K562 (cell line): ENCODE measurements around the gene TADA2A. TPM values are rescaled to one million over a fixed set of nuclear protein-coding genes. Genes with fewer than 3 reads are reported as not detected.
A peak's percentile ranks its signal among the peaks of the same experiment; 100 is the strongest.

Source experiments
- ATAC-seq: fragments of 200-7000 bp; cut with Tn5 transposase; 3 replicates; pipeline ENCODE4 v1.9.1; 2020; ENCODE audit warnings: moderate library complexity
- BruUV-seq: library from RNA; stranded (reverse); fragments of 400-500 nt; replicated peaks from 2 replicates; lab custom pipeline; 2021; lab: Mats Ljungman, UMichigan
- CTCF ChIA-PET: fragments of 300-600 bp; formaldehyde crosslinking; extraction: SDS; loops from one replicate; lab custom pipeline; 2021; ENCODE audit warnings: low intra/inter-chr PET ratio; lab: Yijun Ruan, JAX
- POLR2A ChIA-PET: fragments of 300-600, 350-650 bp; sonication (Branson Sonifier 250); formaldehyde crosslinking; extraction: SDS; loops from one replicate; lab custom pipeline; 2021; ENCODE audit warnings: antibody characterized with exemption, inconsistent platforms; lab: Yijun Ruan, JAX
- DNase-seq, 4 experiments: peaks; one replicate each; pipeline versions ENCODE4 v3.0.0 to v3.0.0-alpha.2; 2011 to 2018; ENCODE audit warnings: low spot score in 3 of 4, mixed read lengths in 3 of 4; ENCODE audit errors: extremely low read depth in 1 of 4
- FAIRE-seq: peaks from 2 replicates; lab custom pipeline; 2011; peaks lifted over from hg19 to GRCh38; lab: Jason Lieb, UNC
- H2AFZ ChIP-seq: 2 replicates; pipeline ENCODE4 v1.6.0; 2011; ENCODE audit warnings: low read depth, low read length, control low read depth, inconsistent platforms
- H3K27ac ChIP-seq: fragments of 200-600 bp; 3 replicates; pipeline ENCODE4 v1.8.0; 2011; ENCODE audit warnings: low read depth, mild to moderate bottlenecking, control low read depth, inconsistent platforms, low read length, moderate library complexity, mixed read lengths; ENCODE audit errors: extremely low read depth
- H3K27me3 ChIP-seq, 2 experiments: fragments of 300-600 bp in 1 of 2; 2 replicates in 1 of 2; 3 replicates in 1 of 2; pipeline versions ENCODE4 v1.6.0 to v1.8.0; 2011; ENCODE audit warnings: inconsistent platforms in 2 of 2, low read length in 2 of 2, mild to moderate bottlenecking in 1 of 2, mixed read lengths in 1 of 2, moderate library complexity in 1 of 2; ENCODE audit not compliant: control insufficient read depth in 2 of 2, insufficient read depth in 2 of 2
- H3K36me3 ChIP-seq: fragments of 300-600 bp; 3 replicates; pipeline ENCODE4 v1.8.0; 2011; ENCODE audit warnings: mild to moderate bottlenecking, low read length, inconsistent platforms; ENCODE audit not compliant: control insufficient read depth, insufficient read depth
- H3K4me1 ChIP-seq, 2 experiments: fragments of 200-600 bp in 1 of 2; replicated peaks in 1 of 2; 2 replicates in 1 of 2; 3 replicates in 1 of 2; pipeline versions ENCODE4 v1.5.1 to v1.8.0; 2011; ENCODE audit warnings: inconsistent platforms in 2 of 2, low read length in 2 of 2, mild to moderate bottlenecking in 1 of 2, mixed read lengths in 1 of 2, moderate library complexity in 1 of 2; ENCODE audit not compliant: control insufficient read depth in 2 of 2, insufficient read depth in 2 of 2
- H3K4me2 ChIP-seq: 2 replicates; pipeline ENCODE4 v1.6.1; 2011; ENCODE audit warnings: low read length, control low read depth, inconsistent platforms, mixed read lengths; ENCODE audit not compliant: insufficient read depth
- H3K4me3 ChIP-seq: fragments of 200-600 bp; sonication (generic), shearing (Covaris generic); 2 replicates; pipeline ENCODE4 v1.5.1; 2016; ENCODE audit warnings: control low read depth, inconsistent platforms
- H3K79me2 ChIP-seq: fragments of 200-600 bp; 3 replicates; pipeline ENCODE4 v1.8.0; 2011; ENCODE audit warnings: low read length, inconsistent platforms; ENCODE audit not compliant: control insufficient read depth, insufficient read depth
- H3K9ac ChIP-seq, 2 experiments: 2 replicates each; pipeline versions ENCODE4 v1.6.0 to v1.6.1; 2011; ENCODE audit warnings: low read depth in 2 of 2, low read length in 2 of 2, control low read depth in 1 of 2, inconsistent platforms in 1 of 2, mild to moderate bottlenecking in 1 of 2, mixed read lengths in 1 of 2; ENCODE audit not compliant: insufficient read depth in 1 of 2
- H3K9me1 ChIP-seq: one replicate; pipeline ENCODE4 v1.6.0; 2011; ENCODE audit warnings: inconsistent platforms, mild to moderate bottlenecking, low read length, moderate library complexity; ENCODE audit not compliant: control insufficient read depth, insufficient read depth
- H3K9me3 ChIP-seq: replicated peaks from 2 replicates; pipeline ENCODE4 v1.5.1; 2011; ENCODE audit warnings: low read depth, low read length, inconsistent platforms; ENCODE audit not compliant: control insufficient read depth, insufficient read depth
- H4K20me1 ChIP-seq: replicated peaks from 2 replicates; pipeline ENCODE4 v1.6.1; 2011; ENCODE audit warnings: low read length, inconsistent platforms, mixed read lengths; ENCODE audit not compliant: control insufficient read depth, insufficient read depth
- CREB1 ChIP-seq, 2 experiments: sonication (generic) in 1 of 2; formaldehyde crosslinking in 1 of 2; IDR thresholded peaks; 2 replicates each; pipeline versions ENCODE4 v1.6.1 to v1.8.0; 2012 to 2022; ENCODE audit warnings: inconsistent platforms in 1 of 2, mild to moderate bottlenecking in 1 of 2, missing genetic modification reagents in 1 of 2, moderate library complexity in 1 of 2
- CXXC5 ChIP-seq: fragments of 250-450 bp; sonication (Bioruptor Pico); IDR thresholded peaks from 2 replicates; pipeline ENCODE4 v1.8.0; 2022; ENCODE audit warnings: inconsistent platforms, mild to moderate bottlenecking, moderate library complexity
- GABPA ChIP-seq: fragments of 200-800 bp; sonication (Bioruptor generic); conservative IDR thresholded peaks from 2 replicates; pipeline ENCODE4 v1.6.1; 2016; ENCODE audit warnings: low read depth, missing genetic modification characterization, missing compliant biosample characterization
- NFE2L1 ChIP-seq: fragments of 450-650 bp; IDR thresholded peaks from 2 replicates; pipeline ENCODE4 v1.6.1; 2016; ENCODE audit warnings: missing genetic modification characterization, low read depth, mild to moderate bottlenecking, missing compliant biosample characterization, moderate library complexity, borderline replicate concordance
- SRF ChIP-seq, 2 experiments: fragments of 250-450, 450-650 bp in 1 of 2; sonication (Bioruptor Pico) in 1 of 2; sonication (generic) in 1 of 2; formaldehyde crosslinking; IDR thresholded peaks; 2 replicates each; pipeline versions ENCODE4 v1.5.0 to v1.5.1; 2020 to 2022; ENCODE audit warnings: mild to moderate bottlenecking in 1 of 2, missing genetic modification reagents in 1 of 2
- THRAP3 ChIP-seq: fragments of 450-650 bp; IDR thresholded peaks from 2 replicates; pipeline ENCODE4 v1.6.1; 2016; ENCODE audit warnings: mild to moderate bottlenecking, inconsistent platforms, borderline replicate concordance
- ZBTB17 ChIP-seq: fragments of 450-650 bp; formaldehyde crosslinking; IDR thresholded peaks from 2 replicates; pipeline ENCODE4 v1.4.0; 2020; ENCODE audit warnings: mild to moderate bottlenecking
- ZC3H11A ChIP-seq: IDR thresholded peaks from 2 replicates; pipeline ENCODE4 v1.6.1; 2012; ENCODE audit warnings: low read depth, low read length, improper control_type of control experiment
- ZNF551 ChIP-seq: fragments of 250-450 bp; sonication (Bioruptor Pico); IDR thresholded peaks from 2 replicates; pipeline ENCODE4 v1.5.0; 2021; ENCODE audit warnings: mild to moderate bottlenecking, moderate library complexity
- ZNF644 ChIP-seq: fragments of 200-800 bp; sonication (Bioruptor generic); IDR thresholded peaks from 2 replicates; pipeline ENCODE4 v1.6.1; 2016; ENCODE audit warnings: low read depth, missing genetic modification characterization, missing compliant biosample characterization
- whole genome bisulfite sequencing: fragments of 100-300 bp; shearing (Covaris generic); methylation state at CpG from one replicate; pipeline ENCODE4 v1.1.6; 2016; ENCODE audit warnings: low coverage, mixed read lengths; ENCODE audit not compliant: insufficient coverage; ENCODE audit errors: missing lambda C conversion rate; 5-methylcytosine and 5-hydroxymethylcytosine counted together
- in situ Hi-C: fragments of 300-500 bp; cut with MboI; formaldehyde crosslinking; loops from 4 replicates; pipeline ENCODE4 v1.15.0; 2018; ENCODE audit warnings: inconsistent platforms, mixed read lengths
- intact Hi-C: fragments of 100-400 bp; cut with micrococcal nuclease; formaldehyde crosslinking; loops from 2 replicates; pipeline ENCODE4 v1.14.2; 2022
- polyA plus RNA-seq, 8 experiments: library from polyadenylated mRNA; depleted of rRNA in 4 of 8; stranded (reverse) in 5 of 8; unstranded in 3 of 8; fragments of >200 nt; fragmentation: Nextera tagmentation in 2 of 8; fragmentation: Illumina TruSeq in 1 of 8; extraction: Ambion mirVana in 2 of 8; extraction: Trizol in 1 of 8; gene quantifications; 2 replicates each; pipeline versions ENCODE4 v1.2.1 to v1.2.3, GENCODE V29; 2011 to 2014; ENCODE audit warnings: inconsistent platforms in 1 of 8, missing spikeins in 1 of 8
- total RNA-seq, 7 experiments: library from RNA; depleted of rRNA in 6 of 7; stranded (reverse); fragments of >200 nt in 6 of 7; fragmentation: Illumina TruSeq in 2 of 7; extraction: Trizol in 2 of 7; gene quantifications; 2 replicates each; pipeline versions ENCODE4 v1.2.1 to v1.2.3, GENCODE V29; 2011 to 2021; ENCODE audit warnings: low replicate concordance in 1 of 7
- TF ChIP-seq, protein P1 (sequence below): sonication (generic); formaldehyde crosslinking; IDR thresholded peaks from 2 replicates; pipeline ENCODE4 v1.8.1; 2022; ENCODE audit warnings: missing genetic modification reagents
- TF ChIP-seq, protein P2 (sequence below): sonication (generic); formaldehyde crosslinking; IDR thresholded peaks from 2 replicates; pipeline ENCODE4 v1.8.0; 2022; ENCODE audit warnings: mild to moderate bottlenecking, missing genetic modification reagents

Gene TADA2A
- total and polyA plus RNA-seq, 9 of the 15 experiments (the other 6 are each of a cell fraction or from before 2014, with no cell fraction given): 13.8 to 37.7 (median 25.0) TPM

DNA sequence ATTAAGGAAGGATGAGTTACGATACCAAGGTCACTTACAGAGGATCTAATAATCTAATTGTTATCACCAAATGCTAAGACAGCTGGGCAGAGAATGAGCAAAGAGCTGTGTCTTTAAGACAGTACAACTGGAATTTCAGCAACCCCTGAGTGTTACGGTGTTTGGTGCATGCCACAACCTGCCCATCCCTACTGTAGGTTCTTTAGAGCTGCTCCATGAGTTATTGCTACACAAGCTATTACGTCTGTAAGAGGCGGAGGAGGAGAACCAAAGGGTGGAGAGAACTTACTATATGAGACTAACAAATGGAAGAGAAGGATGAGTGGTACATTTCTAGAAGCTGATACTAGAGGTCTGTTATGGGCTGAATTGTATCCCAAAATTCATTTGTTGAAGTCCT lies 45.1 kb upstream of the TADA2A start:
- no peak overlapping the region for H3K27ac ChIP-seq
- CTCF ChIA-PET: no interaction called here
- H3K4me3 ChIP-seq: no peak overlapping the region
- no peaks in the 10 kb centered on the region for H4K20me1 ChIP-seq
- no TSS peak for BruUV-seq
- in situ Hi-C loops (no loop called here), intact Hi-C loops (loop anchor here (10.0 kb wide), 1 partner anchor 77 kb away; no protein-coding TSS in a partner anchor)
- peak overlapping the region; percentile 34 for H2AFZ ChIP-seq
- peaks cover 14% of the 10 kb centered on the region in 2 experiments for H3K4me1 ChIP-seq
- H3K79me2 ChIP-seq: peaks cover 27% of the 10 kb centered on the region
- H3K9ac ChIP-seq: no peak overlapping the region
- ATAC-seq: no peak
- no peaks in the 10 kb centered on the region for H3K9me3 ChIP-seq
- no peak for FAIRE-seq
- no peak overlapping the region for H3K4me2 ChIP-seq
- 84% methylated on average over 4 of the region's 4 CpGs for WGBS
- POLR2A ChIA-PET: interaction anchor here (0.7 to 1.3 kb wide), 2 partner anchors 12 to 47 kb away, joined by 4 read pairs; no protein-coding TSS in a partner anchor
- TF ChIP-seq ZNF551 (CRISPR knock-in tag) (no peak), ZBTB17 (CRISPR knock-in tag) (no peak), GABPA (tag) (no peak), SRF (CRISPR knock-in tag; IDR thresholded peaks at IDR 0.05) (no peak), ZC3H11A (no peak), CREB1 (IDR thresholded peaks at IDR 0.05) (no peak), CREB1 (CRISPR knock-in tag; IDR thresholded peaks at IDR 0.05) (no peak), THRAP3 (no peak), CXXC5 (CRISPR knock-in tag) (no peak), NFE2L1 (tag) (no peak), ZNF644 (no peak)
- TF ChIP-seq, protein P1, sequence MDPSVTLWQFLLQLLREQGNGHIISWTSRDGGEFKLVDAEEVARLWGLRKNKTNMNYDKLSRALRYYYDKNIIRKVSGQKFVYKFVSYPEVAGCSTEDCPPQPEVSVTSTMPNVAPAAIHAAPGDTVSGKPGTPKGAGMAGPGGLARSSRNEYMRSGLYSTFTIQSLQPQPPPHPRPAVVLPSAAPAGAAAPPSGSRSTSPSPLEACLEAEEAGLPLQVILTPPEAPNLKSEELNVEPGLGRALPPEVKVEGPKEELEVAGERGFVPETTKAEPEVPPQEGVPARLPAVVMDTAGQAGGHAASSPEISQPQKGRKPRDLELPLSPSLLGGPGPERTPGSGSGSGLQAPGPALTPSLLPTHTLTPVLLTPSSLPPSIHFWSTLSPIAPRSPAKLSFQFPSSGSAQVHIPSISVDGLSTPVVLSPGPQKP (CRISPR knock-in tag): no peak
- TF ChIP-seq, protein P2, sequence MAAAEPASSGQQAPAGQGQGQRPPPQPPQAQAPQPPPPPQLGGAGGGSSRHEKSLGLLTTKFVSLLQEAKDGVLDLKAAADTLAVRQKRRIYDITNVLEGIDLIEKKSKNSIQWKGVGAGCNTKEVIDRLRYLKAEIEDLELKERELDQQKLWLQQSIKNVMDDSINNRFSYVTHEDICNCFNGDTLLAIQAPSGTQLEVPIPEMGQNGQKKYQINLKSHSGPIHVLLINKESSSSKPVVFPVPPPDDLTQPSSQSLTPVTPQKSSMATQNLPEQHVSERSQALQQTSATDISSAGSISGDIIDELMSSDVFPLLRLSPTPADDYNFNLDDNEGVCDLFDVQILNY (CRISPR knock-in tag): no peak
- peaks cover 8% of the 10 kb centered on the region; the same call in 1 of the 3 replicates for H3K36me3 ChIP-seq
- DNase-seq: no peak
- H3K9me1 ChIP-seq: no peaks in the 10 kb centered on the region
- H3K27me3 ChIP-seq: no peaks in the 10 kb centered on the region
